GM19455 (cell line): ENCODE results near the gene THAP8.

Experiments used
- ATAC-seq: cut with Tn5 transposase; IDR thresholded peaks from one replicate; pipeline ENCODE4 v1.9.1; 2021; ENCODE audit not compliant: unreplicated experiment

THAP8 gene, protein sequence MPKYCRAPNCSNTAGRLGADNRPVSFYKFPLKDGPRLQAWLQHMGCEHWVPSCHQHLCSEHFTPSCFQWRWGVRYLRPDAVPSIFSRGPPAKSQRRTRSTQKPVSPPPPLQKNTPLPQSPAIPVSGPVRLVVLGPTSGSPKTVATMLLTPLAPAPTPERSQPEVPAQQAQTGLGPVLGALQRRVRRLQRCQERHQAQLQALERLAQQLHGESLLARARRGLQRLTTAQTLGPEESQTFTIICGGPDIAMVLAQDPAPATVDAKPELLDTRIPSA

DNA sequence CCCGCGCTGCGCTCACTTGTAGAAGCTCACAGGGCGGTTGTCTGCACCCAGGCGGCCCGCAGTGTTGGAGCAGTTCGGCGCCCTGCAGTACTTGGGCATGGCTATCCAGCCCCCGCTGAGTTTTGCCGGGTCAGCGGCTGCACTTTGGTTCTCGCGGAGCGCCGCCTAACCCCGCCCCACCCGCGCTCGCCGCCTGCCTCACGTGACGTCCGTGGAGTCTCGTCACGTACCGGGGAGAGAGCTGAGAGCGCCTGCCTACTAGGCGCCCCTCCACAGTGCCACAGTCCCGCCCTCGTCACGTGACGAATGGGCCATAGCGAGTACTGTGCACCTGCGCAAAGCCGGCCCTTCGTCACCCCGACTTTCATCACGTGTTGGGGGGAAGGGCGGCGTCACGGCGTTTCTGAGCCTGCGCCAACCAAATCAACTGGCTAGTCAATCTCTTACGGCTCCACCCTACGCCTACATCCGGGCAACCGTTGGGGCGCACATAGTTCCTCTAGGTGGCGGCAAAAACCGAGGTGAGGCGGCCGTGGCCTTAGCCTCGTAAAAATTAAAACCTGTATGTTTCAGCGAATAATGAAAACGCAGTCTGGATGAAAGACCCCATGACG, at the start of gene THAP8:
TSS of gene THAP8 (minus strand) at position 167 of the 614 bp plus-strand sequence. CDS start at position 99, 68 bp downstream.
- peak; percentile 79 for ATAC-seq

DNA sequence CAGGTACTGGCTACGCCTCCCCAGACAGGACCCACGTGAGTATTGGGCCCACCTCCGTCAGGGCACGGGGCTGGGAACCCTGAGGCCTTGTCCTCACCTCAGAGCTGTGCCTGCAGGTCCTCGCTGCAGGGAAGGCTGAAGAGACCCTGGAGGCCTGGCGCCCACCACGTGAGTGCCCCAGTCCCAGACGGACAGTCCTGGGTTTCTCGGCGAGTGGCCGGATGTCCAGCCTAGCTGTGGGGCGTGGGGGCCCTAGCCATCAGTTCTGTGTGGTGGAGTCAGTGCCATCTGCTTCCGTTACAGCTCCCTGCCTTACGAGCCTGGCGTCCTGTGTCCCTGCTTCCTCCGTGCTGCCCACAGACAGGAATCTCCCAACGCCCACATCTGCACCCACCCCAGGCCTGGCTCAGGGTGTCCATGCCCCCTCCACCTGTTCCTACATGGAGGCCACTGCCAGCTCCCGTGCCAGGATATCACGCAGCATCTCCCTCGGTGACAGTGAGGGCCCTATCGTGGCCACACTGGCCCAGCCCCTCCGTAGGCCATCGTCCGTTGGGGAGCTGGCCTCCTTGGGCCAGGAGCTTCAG, 49.0 kb upstream of the THAP8 start:
- no peak for ATAC-seq

DNA sequence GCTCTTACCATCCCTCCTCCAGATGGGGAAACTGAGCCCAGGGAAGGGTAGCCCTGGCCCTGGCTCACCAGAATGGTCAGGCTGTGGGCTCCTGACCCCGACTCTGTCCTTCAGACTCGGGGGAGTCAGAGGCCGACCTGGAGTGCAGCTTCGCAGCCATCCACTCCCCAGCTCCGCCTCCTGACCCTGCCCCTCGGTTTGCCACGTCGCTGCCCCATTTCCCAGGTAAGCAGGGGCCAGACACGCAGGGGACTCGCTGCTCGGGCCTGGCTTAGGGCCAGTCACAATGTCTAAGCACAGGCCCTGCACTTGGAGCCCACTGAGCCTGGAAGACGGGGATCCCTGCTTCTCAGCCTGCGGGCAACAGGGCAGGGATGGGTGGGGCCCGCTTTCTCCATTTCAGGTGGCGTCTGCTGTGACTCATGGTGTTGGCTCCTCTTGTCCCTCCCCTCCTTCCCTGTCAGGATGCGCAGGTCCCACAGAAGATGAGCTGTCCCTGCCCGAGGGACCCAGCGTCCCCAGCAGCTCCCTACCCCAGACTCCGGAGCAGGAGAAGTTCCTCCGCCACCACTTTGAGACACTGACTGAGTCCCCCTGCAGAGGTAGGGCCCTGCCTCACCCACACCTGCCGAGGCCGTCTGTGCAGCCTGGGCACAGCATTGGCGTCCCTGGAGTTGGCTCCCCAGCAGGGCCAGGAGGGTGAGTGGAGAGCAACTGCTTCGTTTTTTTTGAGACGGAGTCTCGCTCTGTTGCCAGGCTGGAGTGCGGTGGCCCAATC, 47.7 kb upstream of the THAP8 start:
- no peak for ATAC-seq

DNA sequence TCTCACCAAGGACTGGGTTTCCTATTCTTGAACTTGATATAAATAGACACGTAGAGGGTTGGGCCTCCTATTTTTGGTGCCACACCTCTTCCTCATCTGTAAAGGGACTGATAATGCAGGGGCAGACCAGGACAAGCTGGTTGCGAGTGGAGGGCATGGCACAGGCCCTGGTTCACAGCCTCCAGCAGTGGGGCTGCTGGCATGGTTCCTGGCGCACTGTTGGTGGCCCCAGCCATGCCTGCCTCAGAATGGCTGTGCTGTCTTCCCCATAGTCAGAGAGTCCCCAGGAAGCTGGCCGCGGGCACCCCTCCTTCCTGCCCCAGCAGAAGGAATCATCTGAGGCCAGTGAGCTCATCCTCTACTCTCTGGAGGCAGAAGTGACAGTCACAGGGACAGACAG, 46.4 kb upstream of the THAP8 start:
- ATAC-seq: no peak

DNA sequence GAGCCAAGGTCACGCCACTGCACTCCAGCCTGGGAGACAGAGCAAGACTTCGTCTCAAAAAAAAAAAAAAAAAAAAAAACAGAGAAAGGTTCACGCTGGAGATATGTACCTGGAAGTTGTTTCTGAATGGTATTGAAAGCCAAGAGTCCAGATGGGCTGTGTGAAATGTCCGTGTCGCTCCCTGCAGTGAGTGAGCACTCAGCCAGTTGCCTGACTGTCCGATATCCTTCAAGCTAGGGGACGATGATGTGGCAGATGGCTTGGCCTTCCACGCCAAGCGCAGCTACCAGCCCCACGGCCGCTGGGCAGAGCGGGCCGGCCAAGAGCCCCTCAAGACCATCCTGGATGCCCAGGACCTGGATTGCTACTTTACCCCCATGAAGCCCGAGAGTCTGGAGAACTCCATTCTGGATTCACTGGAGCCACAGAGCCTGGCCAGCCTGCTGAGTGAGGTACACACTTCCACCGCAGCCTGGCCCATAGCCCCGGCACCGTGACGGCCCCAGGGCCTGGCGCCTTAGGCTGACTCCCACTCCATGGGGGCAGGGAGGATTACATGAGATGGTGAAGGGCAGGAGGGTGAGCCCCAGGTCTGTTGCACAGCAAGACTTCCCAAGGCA, 45.2 kb upstream of the THAP8 start:
- no peak for ATAC-seq

DNA sequence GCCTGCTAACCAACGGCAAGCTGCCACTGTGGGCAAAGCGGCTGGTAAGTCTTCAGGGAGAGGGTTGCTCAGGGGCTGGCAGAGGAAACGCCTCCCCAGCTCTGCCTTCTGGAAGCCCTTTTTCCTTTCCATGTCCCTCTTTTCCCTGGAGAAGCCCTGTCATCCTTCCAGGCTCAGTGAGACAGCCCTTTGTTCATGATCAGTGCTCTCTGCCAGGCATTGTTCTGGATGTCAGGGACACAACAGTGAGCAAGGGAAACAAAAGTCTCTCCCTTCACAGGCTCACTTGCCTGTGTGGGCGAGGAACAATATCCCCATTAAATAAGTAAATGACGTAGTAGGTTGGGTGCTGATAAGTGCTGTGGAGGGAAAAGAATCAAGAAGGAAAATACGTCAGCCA, 43.0 kb upstream of the THAP8 start:
- no peak for ATAC-seq

DNA sequence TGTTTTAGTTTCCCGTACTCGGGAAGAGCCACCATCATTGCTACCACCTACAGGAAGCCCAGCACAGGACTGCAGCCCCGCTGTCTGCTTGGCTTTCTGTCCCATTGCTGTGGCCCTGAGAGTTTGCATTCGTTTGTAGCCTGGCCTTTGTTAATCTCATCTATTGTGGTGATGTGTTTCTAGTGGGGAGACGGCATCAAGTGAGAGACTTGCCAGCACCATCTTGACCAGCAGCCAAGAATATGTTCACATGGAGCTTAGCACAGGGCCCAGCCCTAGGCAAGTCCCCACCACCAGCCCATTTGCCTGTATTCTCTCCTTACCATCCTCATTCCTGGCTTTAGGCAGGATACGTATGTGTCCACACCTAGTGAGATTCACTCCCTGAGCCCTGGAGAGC, 39.6 kb upstream of the THAP8 start:
- no peak for ATAC-seq

DNA sequence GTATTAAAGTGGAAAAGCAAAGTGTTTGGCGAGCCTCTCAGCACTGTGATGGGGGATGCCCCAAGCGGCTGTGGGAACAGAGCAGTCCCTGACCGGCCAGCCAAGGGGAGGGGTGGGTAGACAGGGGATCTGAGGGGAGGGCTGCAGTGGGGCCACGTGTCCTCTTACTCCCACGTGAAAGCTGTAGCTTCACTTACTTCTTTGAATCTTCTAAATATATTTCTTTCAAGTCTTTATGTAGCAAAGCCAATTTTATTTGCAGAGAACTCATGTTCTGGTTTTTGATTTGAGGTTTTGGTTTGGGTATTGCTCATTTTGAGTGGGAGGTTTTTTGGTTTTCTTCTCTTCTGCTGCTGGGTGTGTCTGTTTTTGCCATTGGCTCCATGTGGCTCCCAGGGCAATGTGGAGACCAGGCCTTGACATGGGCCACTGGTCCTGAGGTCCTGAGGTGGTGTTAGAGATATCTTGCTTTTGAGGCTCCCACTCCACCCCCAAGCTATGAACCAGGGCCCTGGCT, 39.1 kb upstream of the THAP8 start:
- ATAC-seq: no peak

DNA sequence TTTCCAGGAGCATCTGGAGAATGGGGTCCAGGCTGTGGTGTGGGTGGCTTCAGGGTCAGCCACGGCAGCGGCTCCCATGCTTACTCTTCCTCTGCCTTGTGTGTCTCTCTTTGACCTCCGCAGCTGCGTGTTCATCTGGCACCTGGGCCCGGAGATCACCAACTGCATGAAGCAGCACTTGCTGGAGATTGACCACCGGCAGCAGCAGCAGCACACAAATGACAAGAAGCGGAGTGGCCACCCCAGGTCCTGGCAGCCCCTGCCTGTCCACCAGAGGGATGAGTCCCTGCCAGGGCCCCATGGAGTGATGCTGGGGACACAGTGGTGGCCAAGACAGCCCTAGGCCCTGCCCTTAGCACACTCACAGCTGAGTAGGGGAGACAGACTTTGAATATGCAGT, 38.5 kb upstream of the THAP8 start:
- ATAC-seq: no peak

DNA sequence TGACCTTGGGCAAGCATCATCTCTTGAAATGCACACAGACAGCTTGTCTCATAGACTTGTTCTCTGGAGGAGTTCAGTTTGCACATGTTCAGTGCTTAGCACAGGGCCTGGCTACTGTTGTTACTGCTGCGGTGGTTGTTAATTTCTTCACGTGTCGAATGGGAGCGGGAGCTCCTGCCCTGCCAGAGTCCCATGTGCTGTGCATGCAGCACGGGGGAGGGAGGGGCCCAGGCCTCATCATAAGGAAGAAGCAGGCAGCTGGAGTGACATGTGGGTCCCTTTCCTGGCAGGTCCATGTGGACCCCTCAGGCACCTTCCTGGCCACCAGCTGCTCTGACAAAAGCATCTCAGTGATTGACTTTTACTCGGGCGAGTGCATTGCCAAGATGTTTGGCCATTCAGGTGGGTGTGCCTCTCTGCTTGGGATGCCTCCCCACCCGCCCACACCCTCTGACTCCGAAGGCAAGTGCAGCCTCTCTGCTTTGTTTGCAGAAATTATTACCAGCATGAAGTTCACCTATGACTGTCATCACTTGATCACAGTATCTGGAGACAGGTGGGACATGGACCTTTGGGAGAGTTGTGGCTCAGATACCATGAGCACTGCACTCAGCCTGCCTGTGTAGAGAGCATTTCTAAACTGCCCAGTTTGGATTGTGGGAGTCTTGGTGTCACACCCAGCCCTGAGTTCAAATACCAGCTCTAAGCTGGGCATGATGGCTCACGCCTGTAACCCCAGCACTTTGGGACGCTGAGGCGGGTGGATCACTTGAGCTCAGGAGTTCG, 37.0 kb upstream of the THAP8 start:
- ATAC-seq: no peak

DNA sequence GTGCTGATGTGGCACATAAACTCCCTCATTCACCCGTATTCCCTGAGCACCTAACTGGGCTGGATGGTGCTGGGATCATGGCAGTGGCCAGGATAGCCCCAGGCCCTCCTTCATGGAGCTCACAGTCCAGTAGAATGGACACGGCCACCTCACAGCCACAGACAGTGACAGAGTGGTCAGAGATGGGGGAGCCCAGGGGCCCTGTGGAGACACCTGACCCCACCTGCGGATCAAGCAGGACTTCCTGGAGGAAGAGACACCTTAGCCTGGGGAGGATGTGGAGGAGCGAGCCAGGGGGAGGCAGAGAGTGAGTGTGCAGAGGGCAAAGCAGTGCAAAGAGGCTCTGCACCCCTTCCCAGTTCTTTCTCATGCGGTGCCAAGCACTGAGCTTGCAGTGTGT, 35.8 kb upstream of the THAP8 start:
- no peak for ATAC-seq

DNA sequence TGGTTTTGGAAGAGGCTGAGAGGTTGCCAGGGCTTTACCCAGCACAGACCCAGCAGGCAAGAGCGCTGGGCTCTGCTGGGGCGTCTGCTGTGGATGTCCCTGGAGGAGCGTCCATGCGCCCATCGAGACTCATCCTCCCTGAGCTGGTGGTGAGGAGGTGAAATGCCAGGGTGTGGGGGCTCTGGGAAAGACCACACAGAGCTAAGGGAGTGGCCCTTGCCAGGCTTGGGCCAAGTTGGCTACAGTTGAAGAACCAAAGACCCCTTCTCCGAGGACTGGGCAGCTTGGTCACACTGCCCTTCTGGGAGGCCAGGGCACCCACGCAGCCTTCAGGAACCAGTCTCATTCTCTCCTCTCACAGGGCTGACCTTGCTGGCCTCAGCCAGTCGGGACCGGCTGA, 32.2 kb upstream of the THAP8 start:
- no peak for ATAC-seq

DNA sequence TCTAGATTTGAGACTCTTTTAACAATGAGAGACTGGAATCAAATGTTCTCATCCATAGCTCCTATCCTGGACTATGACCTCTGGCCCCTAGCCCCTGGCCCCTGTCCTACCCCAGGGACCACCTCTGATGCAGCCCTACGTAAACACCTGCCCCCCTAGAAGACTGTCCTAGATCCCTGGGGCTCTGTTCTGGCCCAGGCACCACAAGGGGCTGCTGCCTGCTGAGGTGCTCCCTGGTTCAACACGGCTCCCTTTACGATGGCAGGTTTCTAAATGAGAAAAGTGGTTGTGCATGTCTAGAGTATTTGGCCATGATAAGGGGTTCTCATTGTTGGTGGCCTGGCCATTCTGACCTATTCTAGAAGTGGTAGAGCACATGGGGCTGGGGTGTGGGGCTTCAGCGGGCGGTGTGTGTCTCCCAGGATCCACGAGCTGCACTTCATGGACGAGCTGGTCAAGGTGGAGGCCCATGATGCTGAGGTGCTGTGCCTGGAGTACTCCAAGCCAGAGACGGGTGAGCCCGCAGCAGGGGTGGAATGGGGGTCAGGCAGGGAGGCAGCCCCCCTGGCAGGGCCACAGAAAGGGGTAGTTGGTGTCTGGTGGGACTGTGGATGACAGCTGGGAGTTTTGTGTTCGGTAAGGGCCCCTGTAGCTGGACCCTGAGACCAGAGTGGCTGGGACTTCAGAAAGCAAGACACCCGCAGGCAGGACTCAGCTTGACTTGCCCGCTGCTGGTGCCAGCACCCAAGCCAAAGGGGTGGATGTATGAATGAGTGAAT, 30.3 kb upstream of the THAP8 start:
- ATAC-seq: no peak

DNA sequence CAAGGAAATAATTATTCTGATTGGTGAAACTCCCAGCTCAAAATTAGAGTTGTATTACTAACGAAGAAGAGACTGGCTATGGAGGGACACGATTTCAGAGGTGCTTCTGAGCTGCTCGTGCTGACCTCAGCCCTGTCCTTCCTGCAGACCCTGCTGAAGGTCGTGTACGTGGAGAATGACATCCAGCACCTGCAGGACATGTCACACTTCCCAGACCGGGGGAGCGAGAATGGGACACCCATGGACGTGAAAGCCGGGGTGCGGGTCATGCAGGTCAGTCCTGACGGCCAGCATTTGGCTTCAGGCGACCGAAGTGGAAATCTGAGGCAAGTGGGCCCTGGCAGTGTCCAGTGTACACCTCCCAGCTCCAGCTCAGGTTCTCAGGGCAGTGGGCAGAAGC, 28.8 kb upstream of the THAP8 start:
- ATAC-seq: no peak

DNA sequence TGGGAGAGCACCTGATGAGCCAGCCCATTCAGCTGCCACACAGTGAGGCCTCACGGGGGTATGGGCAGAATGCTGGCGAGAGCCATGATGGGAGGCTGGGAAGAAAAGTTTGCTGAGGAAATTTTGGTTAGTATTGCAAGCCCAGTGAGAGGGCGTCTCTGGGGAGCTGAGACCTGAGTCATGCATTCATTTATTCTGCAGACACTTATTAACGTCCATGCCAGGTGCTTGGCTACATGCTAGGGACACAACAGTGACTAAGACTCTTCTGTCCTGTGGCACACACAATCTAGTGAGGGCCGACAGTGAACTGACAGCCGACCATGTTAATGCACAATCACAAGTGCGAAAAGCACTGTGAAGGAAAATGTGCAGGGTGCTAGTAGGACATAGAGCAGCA, 27.8 kb upstream of the THAP8 start:
- ATAC-seq: no peak

DNA sequence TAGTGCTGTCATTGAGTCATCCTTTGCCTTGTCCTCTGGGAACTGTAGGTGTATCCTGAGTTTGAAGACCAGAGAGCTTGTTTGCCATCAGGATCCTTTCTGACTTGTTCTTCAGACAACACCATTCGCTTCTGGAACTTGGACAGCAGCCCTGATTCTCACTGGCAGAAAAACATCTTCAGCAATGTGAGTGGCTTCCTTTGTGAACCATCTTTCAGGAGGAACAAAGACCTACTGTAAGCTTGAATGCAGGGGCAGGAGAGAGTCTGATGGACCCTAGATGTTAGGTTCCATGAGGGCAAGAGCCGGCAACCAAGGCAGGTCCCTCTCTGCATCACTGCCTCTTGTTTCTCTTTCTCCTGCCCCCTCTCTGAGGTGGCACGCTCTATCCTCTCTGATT, 27.3 kb upstream of the THAP8 start:
- ATAC-seq: no peak

DNA sequence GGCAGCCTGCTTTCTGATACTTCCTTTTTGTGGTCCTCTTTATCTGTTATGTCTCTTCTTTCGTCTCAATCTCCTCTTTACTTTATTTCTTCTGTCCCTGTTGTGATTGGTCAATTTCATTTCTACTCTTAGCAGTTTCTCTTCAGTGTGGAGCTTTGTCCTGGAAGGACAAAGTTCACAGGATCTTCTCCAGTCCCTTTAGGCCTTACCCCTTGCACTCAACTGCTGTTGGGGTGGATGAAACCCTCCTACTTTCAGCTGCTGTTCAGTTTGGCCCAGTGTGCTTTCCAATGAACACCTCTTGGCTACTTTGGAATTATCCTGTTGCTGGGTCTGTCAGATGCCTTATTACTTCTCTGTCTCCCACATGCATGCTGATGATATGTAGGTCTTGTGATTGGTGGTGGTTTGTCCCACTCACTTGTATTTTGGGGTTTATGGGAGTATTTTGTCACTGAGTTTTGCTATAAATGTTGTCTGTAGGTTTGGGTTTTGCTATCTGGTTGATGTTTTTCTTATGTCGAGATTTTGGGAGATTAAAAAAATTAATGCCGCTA, 25.4 kb upstream of the THAP8 start:
- ATAC-seq: no peak

DNA sequence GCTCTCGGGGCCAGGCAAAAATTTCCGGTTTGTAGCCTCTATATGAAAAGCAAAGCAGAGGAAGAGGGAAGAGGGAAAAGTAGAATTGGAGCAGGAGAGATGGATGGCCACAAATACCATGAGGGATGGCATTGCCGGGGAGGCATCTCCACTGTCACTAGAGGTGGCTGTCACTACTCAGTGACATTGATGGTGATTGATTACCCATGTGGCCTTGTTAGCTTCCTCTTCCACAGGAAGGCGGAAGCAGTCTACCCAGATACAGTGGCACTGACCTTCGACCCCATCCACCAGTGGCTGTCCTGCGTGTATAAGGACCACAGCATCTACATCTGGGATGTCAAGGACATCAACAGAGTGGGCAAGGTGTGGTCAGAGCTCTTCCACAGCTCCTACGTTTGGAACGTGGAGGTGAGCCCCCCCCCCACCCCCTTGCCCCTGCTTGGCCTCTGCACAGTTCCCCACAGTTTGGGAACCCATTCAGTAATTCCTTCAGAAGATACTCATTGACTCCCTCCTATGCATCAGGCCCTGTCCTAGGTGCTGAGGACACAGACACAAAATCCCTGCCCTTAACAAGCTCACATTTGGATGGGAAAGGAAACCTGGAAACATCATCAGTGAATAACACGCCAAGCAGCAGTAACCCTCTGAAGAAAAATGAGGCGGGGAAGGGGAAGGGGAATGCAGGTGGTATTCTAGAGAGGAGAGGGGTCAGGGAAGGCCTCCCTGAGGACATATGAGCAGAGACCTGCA, 19.2 kb upstream of the THAP8 start:
- no peak for ATAC-seq

DNA sequence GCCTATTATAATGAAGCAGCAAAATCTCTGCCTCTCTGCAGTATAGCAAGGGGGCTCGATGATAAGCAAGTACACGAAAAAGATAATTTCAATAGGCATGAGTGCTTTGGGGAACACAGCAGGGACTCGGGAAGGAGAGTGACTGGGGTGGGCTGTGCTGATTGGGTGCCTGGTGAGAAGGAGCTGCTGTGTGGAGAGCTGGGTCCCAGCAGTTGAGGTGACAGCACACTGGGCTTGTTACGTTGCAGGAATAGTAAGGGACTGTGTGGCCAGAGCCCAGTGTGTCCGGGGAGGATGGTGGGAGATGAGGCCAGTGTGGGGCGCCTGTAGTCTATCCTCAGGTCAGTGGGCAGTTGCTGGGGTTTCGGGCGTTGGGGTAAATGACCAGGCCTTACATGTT, 18.0 kb upstream of the THAP8 start:
- no peak for ATAC-seq
